ENCODE data around the gene PPFIA1. TPM values are rescaled to one million over a fixed set of nuclear protein-coding genes. Genes with fewer than 3 reads are reported as not detected.

PPFIA1 gene
- total RNA-seq, 1 experiment from 2014 or later: 75.1 TPM

- Mint-ChIP-seq H3K27me3 (ENCODE audit: low read depth) (no peaks in the 10 kb centered on the region), H3K9me3 (no peaks in the 10 kb centered on the region), H3K4me3 (no peak overlapping the region), H3K36me3 (peaks cover 71% of the 10 kb centered on the region), H3K4me1 (peaks cover 17% of the 10 kb centered on the region), H3K27ac (no peak overlapping the region)
- DNase-seq (ENCODE audit: low spot score) (no peak), ATAC-seq (no peak)
- CTCF ChIA-PET: no interaction called here
- POLR2A ChIA-PET: no interaction called here
- TF ChIP-seq ZNF232 (CRISPR knock-in tag; IDR thresholded peaks at IDR 0.05) (no peak), STAT6 (CRISPR knock-in tag; conservative IDR thresholded peaks at IDR 0.05; ENCODE audit: low read depth) (no peak), NFE2L1 (CRISPR knock-in tag; IDR thresholded peaks at IDR 0.05) (no peak), PREB (CRISPR knock-in tag; IDR thresholded peaks at IDR 0.05; ENCODE audit: borderline replicate concordance) (no peak), CDX4 (CRISPR knock-in tag; IDR thresholded peaks at IDR 0.05; ENCODE audit: borderline replicate concordance) (no peak), ZSCAN18 (CRISPR knock-in tag; IDR thresholded peaks at IDR 0.05) (no peak)
- TF ChIP-seq, protein P1, sequence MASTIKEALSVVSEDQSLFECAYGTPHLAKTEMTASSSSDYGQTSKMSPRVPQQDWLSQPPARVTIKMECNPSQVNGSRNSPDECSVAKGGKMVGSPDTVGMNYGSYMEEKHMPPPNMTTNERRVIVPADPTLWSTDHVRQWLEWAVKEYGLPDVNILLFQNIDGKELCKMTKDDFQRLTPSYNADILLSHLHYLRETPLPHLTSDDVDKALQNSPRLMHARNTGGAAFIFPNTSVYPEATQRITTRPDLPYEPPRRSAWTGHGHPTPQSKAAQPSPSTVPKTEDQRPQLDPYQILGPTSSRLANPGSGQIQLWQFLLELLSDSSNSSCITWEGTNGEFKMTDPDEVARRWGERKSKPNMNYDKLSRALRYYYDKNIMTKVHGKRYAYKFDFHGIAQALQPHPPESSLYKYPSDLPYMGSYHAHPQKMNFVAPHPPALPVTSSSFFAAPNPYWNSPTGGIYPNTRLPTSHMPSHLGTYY (CRISPR knock-in tag; IDR thresholded peaks at IDR 0.05): no peak
- TF ChIP-seq, protein P2, sequence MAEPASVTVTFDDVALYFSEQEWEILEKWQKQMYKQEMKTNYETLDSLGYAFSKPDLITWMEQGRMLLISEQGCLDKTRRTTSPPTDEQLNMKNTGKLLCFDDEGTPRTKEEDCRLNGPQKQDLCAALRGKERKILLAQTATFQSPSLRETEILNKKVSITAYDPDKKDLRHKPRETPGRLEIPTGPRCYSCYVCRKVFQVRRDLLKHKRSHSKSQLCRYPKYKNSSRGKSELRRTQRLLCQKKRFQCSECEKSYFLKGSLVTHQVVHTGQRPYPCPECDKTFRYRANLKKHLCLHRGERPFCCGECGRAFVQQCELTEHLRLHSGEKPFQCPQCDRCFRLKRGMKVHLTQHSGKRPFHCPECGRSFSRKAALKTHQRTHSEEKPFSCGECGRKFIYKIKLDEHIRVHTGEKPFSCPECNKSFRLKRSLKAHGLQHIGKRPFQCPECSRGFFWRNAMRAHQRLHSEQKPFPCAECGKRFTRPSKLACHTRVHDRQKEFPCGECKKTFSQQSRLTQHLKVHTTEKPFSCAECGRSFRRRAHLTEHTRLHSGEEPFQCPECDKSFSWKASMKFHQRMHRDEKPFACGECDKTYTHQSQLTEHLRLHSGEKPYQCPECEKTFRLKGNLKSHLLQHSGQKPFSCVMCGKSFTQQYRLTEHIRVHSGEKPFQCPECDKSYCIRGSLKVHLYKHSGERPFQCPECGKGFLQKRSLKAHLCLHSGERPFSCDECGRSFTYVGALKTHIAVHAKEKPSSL (CRISPR knock-in tag; conservative IDR thresholded peaks at IDR 0.05): no peak
Observed at GRCh38 chr11:70278994-70279393, 8.5 kb downstream of the PPFIA1 start.

- peak overlapping the region; percentile 86 for H3K27ac Mint-ChIP-seq
- H3K4me1 Mint-ChIP-seq: peaks cover 8% of the 10 kb centered on the region
- H3K27me3 Mint-ChIP-seq (ENCODE audit: low read depth): no peaks in the 10 kb centered on the region
- H3K4me3 Mint-ChIP-seq: no peak overlapping the region
- H3K36me3 Mint-ChIP-seq: peaks cover 69% of the 10 kb centered on the region
- no peak for DNase-seq (ENCODE audit: low spot score)
- H3K9me3 Mint-ChIP-seq: no peaks in the 10 kb centered on the region
- ChIA-PET POLR2A (no interaction called here), CTCF (no interaction called here)
- ATAC-seq: no peak
- TF ChIP-seq KAT7 (CRISPR knock-in tag; IDR thresholded peaks at IDR 0.05; ENCODE audit: borderline replicate concordance): no peak
Observed at GRCh38 chr11:70281156-70281609, 10.7 kb downstream of the PPFIA1 start.

DNA sequence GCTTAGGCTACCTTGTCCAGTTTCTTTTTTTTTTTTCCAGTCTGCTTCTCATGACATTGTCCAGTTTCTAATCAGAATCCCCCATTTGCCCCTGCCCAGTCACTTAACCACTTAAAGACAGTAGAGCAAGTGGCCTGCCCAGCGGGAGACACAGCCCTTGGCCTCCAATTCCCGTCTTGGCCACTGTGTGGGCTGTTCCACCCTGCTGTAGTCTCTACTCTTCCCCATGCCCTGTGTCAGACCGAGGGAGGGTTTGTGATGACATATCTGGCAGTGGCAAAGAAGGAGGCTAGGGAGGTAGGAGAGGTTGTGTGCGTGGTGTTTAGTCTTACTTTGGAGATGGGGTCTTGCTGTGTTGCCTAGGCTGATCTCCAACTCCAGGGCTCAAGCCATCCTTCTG lies 11.5 kb downstream of the PPFIA1 start:
- H3K9me3 Mint-ChIP-seq: no peaks in the 10 kb centered on the region
- peak overlapping the region; percentile 46 for H3K27ac Mint-ChIP-seq
- no peaks in the 10 kb centered on the region for H3K27me3 Mint-ChIP-seq (ENCODE audit: low read depth)
- H3K4me1 Mint-ChIP-seq: peaks cover 8% of the 10 kb centered on the region
- CTCF ChIA-PET: interaction anchor here (0.6 to 0.7 kb wide), 3 partner anchors 75 to 1582 kb away, joined by 3 read pairs; no protein-coding TSS in a partner anchor
- H3K4me3 Mint-ChIP-seq: no peak overlapping the region
- POLR2A ChIA-PET: no interaction called here
- no peak for DNase-seq (ENCODE audit: low spot score)
- H3K36me3 Mint-ChIP-seq: peaks cover 70% of the 10 kb centered on the region
- ATAC-seq: peak; percentile 61
- TF ChIP-seq ZNF232 (CRISPR knock-in tag; IDR thresholded peaks at IDR 0.05) (no peak), ATF1 (CRISPR knock-in tag; IDR thresholded peaks at IDR 0.05) (no peak), PREB (CRISPR knock-in tag; IDR thresholded peaks at IDR 0.05; ENCODE audit: borderline replicate concordance) (no peak), NR2C2 (CRISPR knock-in tag; IDR thresholded peaks at IDR 0.05) (no peak), USF2 (CRISPR knock-in tag; IDR thresholded peaks at IDR 0.05) (no peak)
- TF ChIP-seq, protein P3, sequence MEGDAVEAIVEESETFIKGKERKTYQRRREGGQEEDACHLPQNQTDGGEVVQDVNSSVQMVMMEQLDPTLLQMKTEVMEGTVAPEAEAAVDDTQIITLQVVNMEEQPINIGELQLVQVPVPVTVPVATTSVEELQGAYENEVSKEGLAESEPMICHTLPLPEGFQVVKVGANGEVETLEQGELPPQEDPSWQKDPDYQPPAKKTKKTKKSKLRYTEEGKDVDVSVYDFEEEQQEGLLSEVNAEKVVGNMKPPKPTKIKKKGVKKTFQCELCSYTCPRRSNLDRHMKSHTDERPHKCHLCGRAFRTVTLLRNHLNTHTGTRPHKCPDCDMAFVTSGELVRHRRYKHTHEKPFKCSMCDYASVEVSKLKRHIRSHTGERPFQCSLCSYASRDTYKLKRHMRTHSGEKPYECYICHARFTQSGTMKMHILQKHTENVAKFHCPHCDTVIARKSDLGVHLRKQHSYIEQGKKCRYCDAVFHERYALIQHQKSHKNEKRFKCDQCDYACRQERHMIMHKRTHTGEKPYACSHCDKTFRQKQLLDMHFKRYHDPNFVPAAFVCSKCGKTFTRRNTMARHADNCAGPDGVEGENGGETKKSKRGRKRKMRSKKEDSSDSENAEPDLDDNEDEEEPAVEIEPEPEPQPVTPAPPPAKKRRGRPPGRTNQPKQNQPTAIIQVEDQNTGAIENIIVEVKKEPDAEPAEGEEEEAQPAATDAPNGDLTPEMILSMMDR (IDR thresholded peaks at IDR 0.05): no peak

Data from WTC11 (cell line).